ENCODE measurements around the gene ASCL1. TPM values are rescaled to one million over a fixed set of nuclear protein-coding genes. Genes with fewer than 3 reads are reported as not detected.

ASCL1 gene
- total RNA-seq, 3 donors from 2014 or later (not counting 1 experiment from before 2014, with no cell fraction given) = not detected

GRCh38 chr12:102920271-102920670 is 37.2 kb upstream of the ASCL1 start:
- Mint-ChIP-seq H3K27ac (no peak overlapping the region), H3K27me3 (ENCODE audit: low read depth in 2 of 2) (peaks cover 3 to 7% of the 10 kb centered on the region in 2 donors), H3K36me3 (no peaks in the 10 kb centered on the region), H3K9me3 (no peaks in the 10 kb centered on the region), H3K4me3 (no peak overlapping the region), H3K4me1 (no peaks in the 10 kb centered on the region)
- Histone ChIP-seq H3K27ac (ENCODE audit: low read length) (no peak overlapping the region), H3K4me3 (ENCODE audit: low read length) (no peak overlapping the region), H3K27me3 (ENCODE audit: control insufficient read depth, insufficient read depth, low read length) (peaks cover 2% of the 10 kb centered on the region), H3K9me3 (ENCODE audit: control insufficient read depth, insufficient read depth, low read length) (no peaks in the 10 kb centered on the region), H3K36me3 (ENCODE audit: control insufficient read depth, insufficient read depth, low read length) (no peaks in the 10 kb centered on the region), H3K4me1 (ENCODE audit: control insufficient read depth, insufficient read depth, low read length) (peaks cover 9% of the 10 kb centered on the region)
- intact Hi-C loops (cut with micrococcal nuclease) = no loop called here
- no peak for TF ChIP-seq CTCF (IDR thresholded peaks at IDR 0.05)
- DNase-seq (no peak), ATAC-seq (no peak)

- intact Hi-C loops (cut with micrococcal nuclease) = no loop called here
- no peak overlapping the region for H3K27ac Mint-ChIP-seq
These were observed 36.2 kb upstream of the ASCL1 start for GRCh38 chr12:102921240-102921639.

GRCh38 chr12:102927220-102927619 is 30.3 kb upstream of the ASCL1 start:
- Histone ChIP-seq H3K4me3 (ENCODE audit: low read length) (no peak overlapping the region), H3K9me3 (ENCODE audit: control insufficient read depth, insufficient read depth, low read length) (no peaks in the 10 kb centered on the region), H3K4me1 (ENCODE audit: control insufficient read depth, insufficient read depth, low read length) (no peaks in the 10 kb centered on the region), H3K27ac (ENCODE audit: low read length) (no peak overlapping the region), H3K27me3 (ENCODE audit: control insufficient read depth, insufficient read depth, low read length) (no peaks in the 10 kb centered on the region), H3K36me3 (ENCODE audit: control insufficient read depth, insufficient read depth, low read length) (no peaks in the 10 kb centered on the region)
- Mint-ChIP-seq H3K27me3 (ENCODE audit: low read depth in 2 of 2) (peaks cover 0 to 4% of the 10 kb centered on the region in 2 donors), H3K27ac (no peak overlapping the region), H3K4me1 (no peaks in the 10 kb centered on the region), H3K4me3 (no peak overlapping the region), H3K36me3 (no peaks in the 10 kb centered on the region), H3K9me3 (peaks cover 0 to 3% of the 10 kb centered on the region in 2 donors)
- intact Hi-C loops (cut with micrococcal nuclease) = no loop called here
- ATAC-seq (no peak), DNase-seq (no peak)
- TF ChIP-seq CTCF (IDR thresholded peaks at IDR 0.05) = no peak

More at GRCh38 chr12:102921240-102921639, 36.2 kb upstream of the ASCL1 start:
- ATAC-seq = no peak
- H3K27ac ChIP-seq (ENCODE audit: low read length) = no peak overlapping the region
- H3K4me1 Mint-ChIP-seq = no peaks in the 10 kb centered on the region
- H3K9me3 ChIP-seq (ENCODE audit: control insufficient read depth, insufficient read depth, low read length) = no peaks in the 10 kb centered on the region
- H3K4me1 ChIP-seq (ENCODE audit: control insufficient read depth, insufficient read depth, low read length) = peaks cover 9% of the 10 kb centered on the region
- no peak for DNase-seq
- H3K4me3 Mint-ChIP-seq = no peak overlapping the region
- H3K36me3 Mint-ChIP-seq = no peaks in the 10 kb centered on the region
- H3K36me3 ChIP-seq (ENCODE audit: control insufficient read depth, insufficient read depth, low read length) = no peaks in the 10 kb centered on the region
- H3K9me3 Mint-ChIP-seq = no peaks in the 10 kb centered on the region
- no peak for TF ChIP-seq CTCF (IDR thresholded peaks at IDR 0.05)
- peaks cover 2% of the 10 kb centered on the region for H3K27me3 ChIP-seq (ENCODE audit: control insufficient read depth, insufficient read depth, low read length)
- H3K27me3 Mint-ChIP-seq (ENCODE audit: low read depth in 2 of 2) = peaks cover 4 to 5% of the 10 kb centered on the region in 2 donors
- H3K4me3 ChIP-seq (ENCODE audit: low read length) = no peak overlapping the region

GRCh38 chr12:102933168-102933567 is 24.3 kb upstream of the ASCL1 start:
- Mint-ChIP-seq H3K36me3 (no peaks in the 10 kb centered on the region), H3K9me3 (peaks cover 0 to 3% of the 10 kb centered on the region in 2 donors), H3K27ac (no peak overlapping the region), H3K27me3 (ENCODE audit: low read depth in 2 of 2) (no peaks in the 10 kb centered on the region), H3K4me1 (no peaks in the 10 kb centered on the region), H3K4me3 (no peak overlapping the region)
- TF ChIP-seq CTCF (IDR thresholded peaks at IDR 0.05) = no peak
- H3K4me1 ChIP-seq (ENCODE audit: control insufficient read depth, insufficient read depth, low read length) = no peaks in the 10 kb centered on the region
- no peak overlapping the region for H3K27ac ChIP-seq (ENCODE audit: low read length)
- DNase-seq (no peak), ATAC-seq (no peak)
- H3K27me3 ChIP-seq (ENCODE audit: control insufficient read depth, insufficient read depth, low read length) = no peaks in the 10 kb centered on the region
- no peaks in the 10 kb centered on the region for H3K36me3 ChIP-seq (ENCODE audit: control insufficient read depth, insufficient read depth, low read length)
- intact Hi-C loops (cut with micrococcal nuclease) = no loop called here
- WGBS (ENCODE audit: insufficient coverage) = no CpG with 5 or more reads among the region's 1 CpG
- H3K9me3 ChIP-seq (ENCODE audit: control insufficient read depth, insufficient read depth, low read length) = no peaks in the 10 kb centered on the region
- H3K4me3 ChIP-seq (ENCODE audit: low read length) = no peak overlapping the region
